ENCODE data around the gene KRI1. TPM values are rescaled to one million over a fixed set of nuclear protein-coding genes. Genes with fewer than 3 reads are reported as not detected.

The KRI1 gene
- total RNA-seq, 1 donor from 2014 or later: 21.1 TPM

DNA sequence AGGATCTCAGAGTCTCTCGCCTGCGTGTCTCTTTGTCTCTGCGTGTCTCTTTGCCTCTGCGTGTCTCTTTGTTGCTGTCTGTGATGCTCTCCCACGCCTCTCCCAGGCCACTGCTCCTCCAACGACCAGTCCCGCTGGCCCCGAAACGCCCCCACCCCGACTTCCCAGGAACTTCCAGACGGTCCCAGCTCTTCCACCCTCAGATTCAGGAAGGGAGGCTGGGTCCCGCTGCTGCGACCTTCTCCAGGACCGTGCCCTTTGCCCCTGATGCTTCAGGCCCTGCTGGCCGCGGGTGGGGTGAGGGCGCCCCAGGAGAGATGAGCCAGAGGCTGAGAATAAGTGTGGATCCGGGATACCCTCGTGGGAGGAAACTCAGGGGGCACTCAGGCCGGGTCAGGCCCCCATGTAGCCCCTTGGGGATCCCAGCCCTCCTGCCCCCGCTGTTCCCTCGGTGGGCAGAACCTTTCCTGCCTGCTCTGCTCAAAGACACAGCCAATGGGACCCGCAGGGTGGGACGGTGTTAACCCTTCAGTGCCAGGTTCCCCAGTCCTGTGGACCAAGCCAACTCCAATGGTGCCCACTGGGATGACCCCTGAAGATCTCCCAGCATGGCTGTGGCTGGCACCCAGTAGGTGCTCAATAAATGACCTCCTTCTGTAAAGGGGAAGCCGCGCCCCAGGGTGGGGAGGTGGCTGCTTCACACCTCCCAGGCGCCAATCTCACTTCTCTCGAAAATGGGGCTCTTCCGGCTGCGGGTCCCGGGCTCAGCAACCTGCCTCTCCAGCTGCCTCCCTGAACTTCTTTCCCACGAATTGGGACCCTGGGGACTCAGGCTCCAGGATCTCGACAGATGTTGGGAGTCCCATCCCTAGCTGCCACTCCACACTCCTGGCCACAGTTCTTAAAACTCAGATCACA is 47.1 kb downstream of the KRI1 start:
- DNase-seq (ENCODE audit: low spot score): no peak

GRCh38 chr19:10517760-10518443 is 47.9 kb downstream of the KRI1 start:
- no peak for DNase-seq (ENCODE audit: low spot score)

DNA sequence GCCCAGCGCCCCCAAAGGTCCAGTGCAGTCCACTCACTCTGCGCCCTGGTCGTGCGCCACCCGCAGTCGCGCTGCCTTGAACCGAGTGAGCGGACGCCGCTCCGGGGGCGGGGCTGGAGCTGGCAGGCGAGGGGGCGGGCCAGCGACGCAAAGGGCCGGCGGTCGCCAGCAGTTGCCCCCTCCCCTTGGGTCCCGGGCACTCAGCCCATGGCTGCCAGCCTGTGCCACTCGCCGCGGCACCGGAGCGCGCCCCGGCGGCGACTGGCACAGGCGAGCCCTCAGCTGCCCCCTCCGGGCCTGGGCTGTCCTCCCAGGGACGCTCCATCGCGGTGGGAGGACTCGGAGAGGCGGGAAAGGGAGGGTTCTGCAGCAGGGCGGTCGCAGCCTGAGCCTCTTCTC is 48.5 kb downstream of the KRI1 start, which contains the start of gene S1PR5:
TSS of gene S1PR5 (minus strand) at position 87 of the 399 bp plus-strand sequence. CDS start 2,436 bp downstream, outside the sequence.
- DNase-seq (ENCODE audit: low spot score): no peak

GRCh38 chr19:10516671-10517286 is 49.0 kb downstream of the KRI1 start:
- no peak for DNase-seq (ENCODE audit: low spot score)

DNA sequence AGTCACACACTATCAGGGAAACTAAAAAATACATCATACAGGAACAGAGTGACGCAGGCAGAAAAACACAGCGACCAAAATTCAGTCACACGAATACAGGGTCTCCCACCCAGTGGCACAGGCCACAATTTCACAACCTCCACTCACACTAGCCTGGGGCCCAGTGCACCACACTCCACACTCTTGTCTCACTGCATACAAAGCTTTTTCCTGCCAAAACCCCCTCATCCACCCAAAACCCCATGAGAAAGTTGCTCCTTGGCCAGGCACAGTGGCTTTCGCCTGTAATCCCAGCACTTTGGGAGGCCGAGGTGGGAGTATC is 49.8 kb downstream of the KRI1 start:
- no peak for DNase-seq (ENCODE audit: low spot score)

DNA sequence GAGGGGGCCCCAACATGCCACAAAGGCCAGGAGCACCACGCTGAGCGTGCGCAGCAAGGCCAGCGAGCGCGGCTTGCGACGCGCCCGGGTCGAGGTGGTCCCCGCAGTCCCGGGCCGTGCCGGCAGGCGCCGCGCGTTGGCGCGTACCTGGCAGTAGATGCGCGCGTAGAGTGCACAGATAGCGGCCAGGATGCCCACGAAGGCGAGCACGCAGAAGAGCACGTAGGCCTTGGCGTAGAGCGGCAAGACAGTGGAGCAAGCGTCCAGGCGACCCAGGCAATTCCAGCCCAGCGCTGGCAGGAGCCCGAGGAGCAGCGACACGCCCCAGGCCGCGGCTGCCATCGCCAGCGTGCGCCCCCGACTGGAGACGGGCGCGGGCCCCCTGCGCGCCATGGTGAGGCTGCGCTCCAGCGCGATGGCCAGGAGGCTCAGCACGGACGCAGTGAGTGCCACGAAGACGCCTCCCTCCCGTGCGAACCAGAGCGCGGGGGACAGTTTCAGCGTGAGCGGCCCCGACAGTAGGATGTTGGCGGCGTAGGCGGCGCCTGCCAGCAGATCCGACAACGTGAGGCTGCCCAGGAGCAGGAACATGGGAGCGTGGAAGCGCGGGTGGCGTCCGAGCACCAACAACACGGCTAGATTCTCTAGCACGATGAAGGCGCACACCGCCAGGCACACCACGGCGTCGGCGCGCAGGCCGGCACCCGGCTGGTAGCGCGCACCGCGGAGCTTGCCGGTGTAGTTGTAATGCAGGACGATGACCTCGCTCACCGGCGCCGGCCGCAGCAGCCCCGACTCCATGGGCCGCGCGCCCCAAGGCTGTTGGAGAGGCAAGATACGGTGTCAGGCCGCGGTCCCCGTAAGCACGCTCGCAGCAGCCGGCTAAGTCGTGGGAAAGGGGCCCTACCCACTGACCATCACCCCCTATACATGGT is 51.3 kb downstream of the KRI1 start:
- DNase-seq (ENCODE audit: low spot score): no peak

GRCh38 chr19:10513223-10513622 is 52.6 kb downstream of the KRI1 start:
- no peak for DNase-seq (ENCODE audit: low spot score)

- DNase-seq (ENCODE audit: low spot score): no peak
These were observed 55.5 kb downstream of the KRI1 start for GRCh38 chr19:10510301-10510802.

GRCh38 chr19:10508707-10509106 is 57.1 kb downstream of the KRI1 start:
- DNase-seq (ENCODE audit: low spot score): no peak

- no peak for DNase-seq (ENCODE audit: low spot score)
These were observed 57.8 kb downstream of the KRI1 start for GRCh38 chr19:10508036-10508435.

DNA sequence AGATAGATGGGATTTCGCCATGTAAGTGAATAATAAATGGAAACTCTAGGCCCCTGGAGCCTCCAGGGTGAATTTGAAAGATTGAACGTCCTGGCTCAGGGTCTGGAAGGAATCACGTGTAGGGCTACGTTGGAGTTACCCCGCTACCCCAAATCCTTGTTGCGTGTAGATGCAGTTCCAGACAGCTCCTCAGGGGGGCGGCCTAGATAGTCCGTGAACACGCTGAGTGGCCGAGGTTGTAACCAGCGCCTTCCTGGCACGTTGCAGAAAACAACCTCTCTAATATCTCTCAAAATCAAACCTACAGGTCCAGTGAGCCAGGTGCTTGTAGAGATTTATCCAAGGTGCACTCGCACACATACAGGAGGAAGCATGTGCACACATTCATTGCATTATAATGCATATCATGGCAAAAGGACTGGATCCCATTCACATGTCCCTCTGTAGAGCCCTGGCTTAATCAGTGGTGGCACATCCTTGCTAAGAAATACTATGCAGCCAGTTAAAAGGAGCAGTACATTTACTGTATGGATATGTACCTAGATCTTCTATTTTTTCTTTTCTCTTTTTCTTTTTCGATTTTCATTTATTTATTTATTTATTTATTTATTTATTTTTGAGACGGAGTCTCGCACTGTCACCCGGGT is 60.1 kb downstream of the KRI1 start:
- DNase-seq (ENCODE audit: low spot score): peak; percentile 79

Other genes starting within 250 kb of the KRI1 start
- gene FDX2, start 250.0 kb downstream of the KRI1 start, total RNA-seq: 21.8 TPM
- gene RAVER1, start 232.5 kb downstream of the KRI1 start, total RNA-seq: 44.6 TPM
- 14.7 TPM for gene ICAM3, start 226.4 kb downstream of the KRI1 start, total RNA-seq
- gene TYK2, start 185.4 kb downstream of the KRI1 start, total RNA-seq: 142 TPM
- 138 TPM for gene CDC37, start 162.5 kb downstream of the KRI1 start, total RNA-seq
- 15.6 TPM for gene PDE4A, start 145.5 kb downstream of the KRI1 start, total RNA-seq
- 81.7 TPM for gene KEAP1, start 62.7 kb downstream of the KRI1 start, total RNA-seq
- 0.20 TPM for gene S1PR5, start 48.6 kb downstream of the KRI1 start, total RNA-seq
- 29.5 TPM for gene ATG4D, start 22.1 kb downstream of the KRI1 start, total RNA-seq
- gene CDKN2D, start 3.0 kb upstream of the KRI1 start, total RNA-seq: 6.2 TPM
- gene AP1M2, start 21.3 kb upstream of the KRI1 start, total RNA-seq: 88.3 TPM
- 223 TPM for gene SLC44A2, start 59.5 kb upstream of the KRI1 start, total RNA-seq
- gene ILF3, start 88.3 kb upstream of the KRI1 start, total RNA-seq: 162 TPM
- 48.2 TPM for gene QTRT1, start 135.4 kb upstream of the KRI1 start, total RNA-seq
- 227 TPM for gene DNM2, start 152.1 kb upstream of the KRI1 start, total RNA-seq

Measured in mucosa of gallbladder (tissue), 1 donor.